ENCODE data around the gene CCDC57. TPM values are rescaled to one million over a fixed set of nuclear protein-coding genes. Genes with fewer than 3 reads are reported as not detected.

Gene CCDC57
- total and polyA plus RNA-seq, 8 donors, result 43.9 to 166 (median 75.4) TPM

GRCh38 chr17:82151106-82151957, 61.3 kb downstream of the CCDC57 start:
- Histone ChIP-seq H3K4me3 (no peak overlapping the region), H3K27me3 (no peaks in the 10 kb centered on the region), H3K36me3 (peaks cover 0 to 34% (median 24%) of the 10 kb centered on the region in 4 donors), H3K27ac (peak overlapping the region; percentile 81 to 93 (median 85)), H3K4me1 (peaks cover 0 to 29% (median 17%) of the 10 kb centered on the region in 4 donors), H3K9me3 (no peaks in the 10 kb centered on the region)
- TF ChIP-seq POLR2AphosphoS5 (IDR thresholded peaks at IDR 0.05) (no peak), CTCF (IDR thresholded peaks at IDR 0.05) (no peak), POLR2A (IDR thresholded peaks at IDR 0.05) (no peak), EP300 (IDR thresholded peaks at IDR 0.05) (no peak)
- 66 to 92% (median 81%) methylated on average over 12 to 22 of the region's 22 CpGs for WGBS, 5 donors
- DNase-seq, result peak in 1 of 2 donors; percentile 33
- intact Hi-C loops (cut with DNase I; ENCODE audit: low total_unique reads), result no loop called here

- 84 to 97% (median 91%) methylated on average over 18 to 27 of the region's 27 CpGs for WGBS, 5 donors
- TF ChIP-seq POLR2A (IDR thresholded peaks at IDR 0.05), result no peak
- TF ChIP-seq EP300 (IDR thresholded peaks at IDR 0.05), result no peak
- TF ChIP-seq CTCF (IDR thresholded peaks at IDR 0.05), result no peak
- TF ChIP-seq POLR2AphosphoS5 (IDR thresholded peaks at IDR 0.05), result no peak
- H3K36me3 ChIP-seq, result peaks cover 0 to 25% (median 12%) of the 10 kb centered on the region in 4 donors
- intact Hi-C loops (cut with DNase I; ENCODE audit: low total_unique reads), result no loop called here
- DNase-seq, result no peak
- no peaks in the 10 kb centered on the region for H3K27me3 ChIP-seq
- H3K4me3 ChIP-seq, result no peak overlapping the region
- H3K27ac ChIP-seq, result no peak overlapping the region
- H3K4me1 ChIP-seq, result peaks cover 0 to 29% (median 17%) of the 10 kb centered on the region in 4 donors
- H3K9me3 ChIP-seq, result no peaks in the 10 kb centered on the region
Observed at GRCh38 chr17:82149401-82150099, 63.1 kb downstream of the CCDC57 start.

- intact Hi-C loops (cut with DNase I; ENCODE audit: low total_unique reads), result no loop called here
- no peak overlapping the region for H3K4me3 ChIP-seq
- no peak overlapping the region for H3K27ac ChIP-seq
- DNase-seq, result no peak
- WGBS, 5 donors, result 90 to 100% (median 94%) methylated on average over 2 of the region's 2 CpGs
- H3K36me3 ChIP-seq, result peaks cover 0 to 22% (median 9%) of the 10 kb centered on the region in 4 donors
- peaks cover 0 to 28% (median 16%) of the 10 kb centered on the region in 4 donors for H3K4me1 ChIP-seq
- no peaks in the 10 kb centered on the region for H3K9me3 ChIP-seq
- no peak for TF ChIP-seq CTCF (IDR thresholded peaks at IDR 0.05)
- TF ChIP-seq EP300 (IDR thresholded peaks at IDR 0.05), result no peak
- H3K27me3 ChIP-seq, result no peaks in the 10 kb centered on the region
Observed at GRCh38 chr17:82148997-82149396, 63.6 kb downstream of the CCDC57 start.

GRCh38 chr17:82148011-82148410, 64.6 kb downstream of the CCDC57 start:
- no peak overlapping the region for H3K4me3 ChIP-seq
- WGBS, 5 donors, result 83 to 100% (median 100%) methylated on average over 1 of the region's 1 CpG
- intact Hi-C loops (cut with DNase I; ENCODE audit: low total_unique reads), result no loop called here

More at GRCh38 chr17:82148011-82148410, 64.6 kb downstream of the CCDC57 start:
- Histone ChIP-seq H3K27ac (no peak overlapping the region), H3K27me3 (no peaks in the 10 kb centered on the region), H3K36me3 (peaks cover 0 to 22% (median 9%) of the 10 kb centered on the region in 4 donors), H3K4me1 (peaks cover 0 to 18% (median 12%) of the 10 kb centered on the region in 4 donors), H3K9me3 (no peaks in the 10 kb centered on the region)
- no peak for DNase-seq
- TF ChIP-seq EP300 (IDR thresholded peaks at IDR 0.05) (no peak), POLR2AphosphoS5 (IDR thresholded peaks at IDR 0.05) (no peak), POLR2A (IDR thresholded peaks at IDR 0.05) (no peak), CTCF (IDR thresholded peaks at IDR 0.05) (no peak)

Measured in stomach (tissue), 9 donors.